ENCODE measurements around the gene ANAPC4. TPM values are rescaled to one million over a fixed set of nuclear protein-coding genes. Genes with fewer than 3 reads are reported as not detected.

ANAPC4 gene
- total and polyA plus RNA-seq, 2 experiments from 2014 or later: 18.6 to 23.1 TPM

DNA sequence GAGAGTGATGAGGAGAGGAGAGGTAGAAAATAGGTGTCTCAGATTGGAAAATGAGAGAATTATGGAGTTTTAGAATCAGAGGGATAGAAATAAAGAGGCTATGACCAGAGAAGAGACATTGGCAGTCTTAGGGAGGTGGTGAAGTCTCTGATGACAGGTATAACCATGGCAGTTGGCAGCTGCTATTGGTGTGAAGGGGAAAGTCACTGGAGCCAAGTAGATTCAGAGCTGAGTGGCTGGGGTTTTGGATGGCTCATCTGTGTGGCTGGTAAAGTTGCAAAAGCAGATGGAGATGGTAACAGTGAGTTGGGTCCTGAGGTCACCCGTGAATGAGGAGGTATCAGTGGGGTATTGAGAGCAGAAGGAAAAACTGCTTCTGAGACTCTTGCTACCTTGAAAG lies 46.5 kb downstream of the ANAPC4 start:
- Histone ChIP-seq H3K9me2 (replicated peaks; ENCODE audit: insufficient read depth) (no peaks in the 10 kb centered on the region), H2AFZ (no peak overlapping the region), H3K4me1 (ENCODE audit: insufficient read depth) (no peaks in the 10 kb centered on the region), H3K27me3 (no peaks in the 10 kb centered on the region), H3K27ac (no peak overlapping the region), H3K36me3 (replicated peaks; ENCODE audit: insufficient read depth, low read depth) (no peaks in the 10 kb centered on the region), H3K4me2 (no peak overlapping the region), H4K20me1 (ENCODE audit: insufficient read depth, poor library complexity, severe bottlenecking) (no peaks in the 10 kb centered on the region), H3K9me3 (ENCODE audit: low read depth) (no peaks in the 10 kb centered on the region), H3K4me3 (no peak overlapping the region), H3K79me2 (no peaks in the 10 kb centered on the region)
- 95% methylated on average over 1 of the region's 1 CpG for WGBS (ENCODE audit: low lambda C conversion rate, missing lambda C conversion rate)
- TF ChIP-seq EZH2phosphoT487 (IDR thresholded peaks at IDR 0.05; ENCODE audit: low read depth, severe bottlenecking, unreplicated experiment) (no peak), EZH2 (IDR thresholded peaks at IDR 0.05; ENCODE audit: borderline replicate concordance) (no peak)
- TF ChIP-seq, protein P1, sequence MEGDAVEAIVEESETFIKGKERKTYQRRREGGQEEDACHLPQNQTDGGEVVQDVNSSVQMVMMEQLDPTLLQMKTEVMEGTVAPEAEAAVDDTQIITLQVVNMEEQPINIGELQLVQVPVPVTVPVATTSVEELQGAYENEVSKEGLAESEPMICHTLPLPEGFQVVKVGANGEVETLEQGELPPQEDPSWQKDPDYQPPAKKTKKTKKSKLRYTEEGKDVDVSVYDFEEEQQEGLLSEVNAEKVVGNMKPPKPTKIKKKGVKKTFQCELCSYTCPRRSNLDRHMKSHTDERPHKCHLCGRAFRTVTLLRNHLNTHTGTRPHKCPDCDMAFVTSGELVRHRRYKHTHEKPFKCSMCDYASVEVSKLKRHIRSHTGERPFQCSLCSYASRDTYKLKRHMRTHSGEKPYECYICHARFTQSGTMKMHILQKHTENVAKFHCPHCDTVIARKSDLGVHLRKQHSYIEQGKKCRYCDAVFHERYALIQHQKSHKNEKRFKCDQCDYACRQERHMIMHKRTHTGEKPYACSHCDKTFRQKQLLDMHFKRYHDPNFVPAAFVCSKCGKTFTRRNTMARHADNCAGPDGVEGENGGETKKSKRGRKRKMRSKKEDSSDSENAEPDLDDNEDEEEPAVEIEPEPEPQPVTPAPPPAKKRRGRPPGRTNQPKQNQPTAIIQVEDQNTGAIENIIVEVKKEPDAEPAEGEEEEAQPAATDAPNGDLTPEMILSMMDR (IDR thresholded peaks at IDR 0.05; ENCODE audit: poor library complexity): no peak
- no peak for DNase-seq (ENCODE audit: low spot score)

DNA sequence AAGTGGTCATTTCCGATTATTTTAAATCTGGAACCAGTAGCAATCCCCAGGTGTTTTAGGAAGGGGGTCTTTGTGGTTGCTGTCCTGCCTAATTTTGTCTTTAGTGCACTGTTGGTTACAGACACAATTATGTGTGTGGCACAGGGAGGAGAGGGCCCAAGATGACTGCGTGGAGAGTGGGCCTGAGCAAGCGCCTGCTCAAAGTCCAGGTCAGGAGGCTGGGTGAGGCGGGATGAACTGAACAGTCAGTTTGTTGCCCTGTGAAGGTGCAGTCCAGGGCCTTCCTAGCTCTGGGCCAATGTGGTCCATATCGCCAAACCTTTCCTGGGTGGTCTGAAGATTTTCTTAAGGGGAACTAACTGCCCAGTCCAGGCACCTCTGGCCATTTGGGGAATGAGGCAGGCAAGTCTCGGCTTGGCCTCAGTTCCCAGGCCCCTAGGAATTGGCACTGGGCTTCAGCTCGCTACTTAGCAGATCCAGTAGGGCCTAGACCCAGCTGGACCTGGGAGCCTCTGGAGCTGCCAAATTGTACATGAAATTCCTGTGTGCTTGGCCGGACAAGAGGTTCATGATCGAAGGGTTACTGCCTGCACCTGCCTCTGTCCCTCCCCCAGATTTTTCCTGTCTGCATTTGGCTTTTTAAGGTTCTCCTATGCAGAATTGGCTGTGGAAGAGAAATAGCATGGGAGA lies 47.6 kb downstream of the ANAPC4 start:
- Histone ChIP-seq H3K9me3 (ENCODE audit: low read depth) (no peaks in the 10 kb centered on the region), H3K79me2 (no peaks in the 10 kb centered on the region), H3K4me1 (ENCODE audit: insufficient read depth) (no peaks in the 10 kb centered on the region), H3K27me3 (no peaks in the 10 kb centered on the region), H2AFZ (no peak overlapping the region), H3K4me2 (no peak overlapping the region), H4K20me1 (ENCODE audit: insufficient read depth, poor library complexity, severe bottlenecking) (no peaks in the 10 kb centered on the region), H3K27ac (no peak overlapping the region), H3K4me3 (no peak overlapping the region), H3K36me3 (replicated peaks; ENCODE audit: insufficient read depth, low read depth) (no peaks in the 10 kb centered on the region), H3K9me2 (replicated peaks; ENCODE audit: insufficient read depth) (no peaks in the 10 kb centered on the region)
- DNase-seq (ENCODE audit: low spot score): no peak
- TF ChIP-seq EZH2 (IDR thresholded peaks at IDR 0.05; ENCODE audit: borderline replicate concordance) (no peak), EZH2phosphoT487 (IDR thresholded peaks at IDR 0.05; ENCODE audit: low read depth, severe bottlenecking, unreplicated experiment) (no peak)
- TF ChIP-seq, protein P1 (IDR thresholded peaks at IDR 0.05; ENCODE audit: poor library complexity): no peak
- WGBS (ENCODE audit: low lambda C conversion rate, missing lambda C conversion rate): 94% methylated on average over 9 of the region's 9 CpGs

DNA sequence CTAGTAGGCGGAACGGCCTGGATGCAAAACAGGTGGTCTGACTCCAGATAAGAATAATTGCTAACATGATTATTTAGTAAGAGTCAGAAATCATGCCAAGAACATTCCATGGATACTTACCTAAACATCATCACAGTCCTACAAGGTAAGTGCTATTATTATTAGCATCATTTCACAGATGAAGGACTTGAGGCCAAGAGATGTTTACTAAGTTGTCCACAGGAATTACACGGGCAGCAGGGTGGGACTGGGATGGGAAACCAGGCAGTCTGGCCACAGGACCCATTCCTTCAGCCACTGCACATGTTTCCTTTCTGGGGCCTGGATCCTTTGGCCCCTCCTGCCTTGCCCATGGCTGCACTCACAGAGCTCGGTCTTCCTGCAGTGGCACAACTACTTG lies 48.3 kb downstream of the ANAPC4 start:
- Histone ChIP-seq H3K9me2 (replicated peaks; ENCODE audit: insufficient read depth) (no peaks in the 10 kb centered on the region), H3K4me3 (no peak overlapping the region), H3K27ac (no peak overlapping the region), H3K4me2 (no peak overlapping the region), H3K27me3 (no peaks in the 10 kb centered on the region), H3K79me2 (no peaks in the 10 kb centered on the region), H3K4me1 (ENCODE audit: insufficient read depth) (no peaks in the 10 kb centered on the region), H4K20me1 (ENCODE audit: insufficient read depth, poor library complexity, severe bottlenecking) (no peaks in the 10 kb centered on the region), H2AFZ (no peak overlapping the region), H3K9me3 (ENCODE audit: low read depth) (no peaks in the 10 kb centered on the region), H3K36me3 (replicated peaks; ENCODE audit: insufficient read depth, low read depth) (no peaks in the 10 kb centered on the region)
- TF ChIP-seq, protein P1 (IDR thresholded peaks at IDR 0.05; ENCODE audit: poor library complexity): no peak
- TF ChIP-seq EZH2 (IDR thresholded peaks at IDR 0.05; ENCODE audit: borderline replicate concordance) (no peak), EZH2phosphoT487 (IDR thresholded peaks at IDR 0.05; ENCODE audit: low read depth, severe bottlenecking, unreplicated experiment) (no peak)
- 90% methylated on average over 4 of the region's 4 CpGs for WGBS (ENCODE audit: low lambda C conversion rate, missing lambda C conversion rate)
- no peak for DNase-seq (ENCODE audit: low spot score)

All from hepatocyte (in vitro differentiated cells).